KMS-11 (cell line): ENCODE data around the gene LARP1B.

Experiments used
- H2AFZ ChIP-seq: fragments of 200-600 bp; sonication (generic); 2 replicates; pipeline ENCODE4 v1.6.1; 2016; ENCODE audit warnings: antibody characterized with exemption, mixed run types, low read depth
- H3K27ac ChIP-seq: fragments of 200-600 bp; sonication (generic); 2 replicates; pipeline ENCODE4 v1.6.1; 2016; ENCODE audit warnings: mild to moderate bottlenecking, mixed run types
- H3K27me3 ChIP-seq: fragments of 200-600 bp; sonication (generic); 2 replicates; pipeline ENCODE4 v1.6.1; 2017; ENCODE audit warnings: mild to moderate bottlenecking, low read depth, mixed run types, moderate library complexity; ENCODE audit not compliant: insufficient read depth
- H3K36me3 ChIP-seq: fragments of 200-600 bp; sonication (generic); 2 replicates; pipeline ENCODE4 v1.6.1; 2017; ENCODE audit warnings: mild to moderate bottlenecking, mixed run types; ENCODE audit not compliant: insufficient read depth
- H3K4me1 ChIP-seq: fragments of 200-600 bp; sonication (generic); 2 replicates; pipeline ENCODE4 v1.6.1; 2016; ENCODE audit warnings: mild to moderate bottlenecking, low read depth, mixed run types; ENCODE audit not compliant: poor library complexity, severe bottlenecking
- H3K4me2 ChIP-seq: fragments of 200-600 bp; sonication (generic); 2 replicates; pipeline ENCODE4 v1.7.0; 2016; ENCODE audit warnings: mild to moderate bottlenecking, mixed run types
- H3K4me3 ChIP-seq: fragments of 200-600 bp; sonication (generic); IDR thresholded peaks from 2 replicates; pipeline ENCODE4 v1.6.1; 2017; ENCODE audit warnings: low read depth, low read length, mixed read lengths; ENCODE audit not compliant: insufficient read depth
- H3K79me2 ChIP-seq: fragments of 200-600 bp; sonication (generic); 2 replicates; pipeline ENCODE4 v1.6.1; 2016; ENCODE audit warnings: low read depth, mixed run types; ENCODE audit not compliant: insufficient read depth
- H3K9ac ChIP-seq: fragments of 200-600 bp; sonication (generic); 2 replicates; pipeline ENCODE4 v1.6.1; 2016; ENCODE audit warnings: mild to moderate bottlenecking, mixed run types
- H4K20me1 ChIP-seq: fragments of 200-600 bp; sonication (generic); 2 replicates; pipeline ENCODE4 v1.6.1; 2016; ENCODE audit warnings: mild to moderate bottlenecking, mixed run types; ENCODE audit not compliant: insufficient read depth
- CTCF ChIP-seq: fragments of 200-600 bp; sonication (generic); conservative IDR thresholded peaks from 2 replicates; pipeline ENCODE4 v1.6.1; 2017; ENCODE audit warnings: low read depth, mild to moderate bottlenecking, antibody characterized with exemption, low read length, moderate library complexity, mixed read lengths

LARP1B gene

GRCh38 chr4:128168701-128169100, 107.6 kb downstream of the LARP1B start:
- H3K9ac ChIP-seq: no peak overlapping the region

GRCh38 chr4:128169245-128169644, 108.1 kb downstream of the LARP1B start:
- Histone ChIP-seq H3K4me3 (no peak overlapping the region), H3K4me1 (no peaks in the 10 kb centered on the region), H3K79me2 (no peaks in the 10 kb centered on the region), H2AFZ (no peak overlapping the region), H3K36me3 (no peaks in the 10 kb centered on the region), H3K9ac (no peak overlapping the region), H4K20me1 (no peaks in the 10 kb centered on the region), H3K27ac (no peak overlapping the region), H3K27me3 (no peaks in the 10 kb centered on the region), H3K4me2 (no peak overlapping the region)
- no peak for TF ChIP-seq CTCF

More at GRCh38 chr4:128168701-128169100, 107.6 kb downstream of the LARP1B start:
- Histone ChIP-seq H3K27ac (no peak overlapping the region), H2AFZ (no peak overlapping the region), H3K79me2 (no peaks in the 10 kb centered on the region), H3K36me3 (no peaks in the 10 kb centered on the region), H3K4me1 (no peaks in the 10 kb centered on the region), H3K27me3 (no peaks in the 10 kb centered on the region), H4K20me1 (no peaks in the 10 kb centered on the region), H3K4me3 (no peak overlapping the region), H3K4me2 (no peak overlapping the region)
- TF ChIP-seq CTCF: no peak

GRCh38 chr4:128176643-128177042, 115.5 kb downstream of the LARP1B start:
- Histone ChIP-seq H3K4me1 (no peaks in the 10 kb centered on the region), H3K27ac (no peak overlapping the region), H3K4me3 (no peak overlapping the region), H4K20me1 (no peaks in the 10 kb centered on the region), H3K79me2 (no peaks in the 10 kb centered on the region), H3K36me3 (no peaks in the 10 kb centered on the region), H3K27me3 (no peaks in the 10 kb centered on the region), H3K9ac (no peak overlapping the region), H2AFZ (no peak overlapping the region), H3K4me2 (no peak overlapping the region)
- TF ChIP-seq CTCF: no peak

- no peak for TF ChIP-seq CTCF
- Histone ChIP-seq H3K9ac (no peak overlapping the region), H3K4me3 (no peak overlapping the region), H2AFZ (no peak overlapping the region), H3K4me2 (no peak overlapping the region), H3K27ac (no peak overlapping the region), H3K36me3 (no peaks in the 10 kb centered on the region), H3K4me1 (no peaks in the 10 kb centered on the region), H4K20me1 (no peaks in the 10 kb centered on the region), H3K79me2 (no peaks in the 10 kb centered on the region), H3K27me3 (no peaks in the 10 kb centered on the region)
Observed at GRCh38 chr4:128177498-128177897, 116.4 kb downstream of the LARP1B start.
